HepG2 (cell line): Measurements from ENCODE around the gene IL11RA. TPM values are rescaled to one million over a fixed set of nuclear protein-coding genes. Genes with fewer than 3 reads are reported as not detected.

Experiments
- CBFB ChIP-seq: sonication (generic); formaldehyde crosslinking; IDR thresholded peaks from 2 replicates; pipeline ENCODE4 v1.4.0; 2020; ENCODE audit warnings: missing genetic modification reagents
- ELF1 ChIP-seq: sonication (generic); formaldehyde crosslinking; IDR thresholded peaks from 2 replicates; pipeline ENCODE4 v1.4.0; 2020; ENCODE audit warnings: missing genetic modification reagents
- KLF16 ChIP-seq, 2 experiments: sonication (generic) in 1 of 2; formaldehyde crosslinking in 1 of 2; IDR thresholded peaks; 2 replicates each; pipeline versions ENCODE4 v1.6.1 to v1.8.0; 2016 to 2023; ENCODE audit warnings: missing genetic modification reagents in 2 of 2, missing compliant biosample characterization in 1 of 2
- MEIS1 ChIP-seq: sonication (generic); formaldehyde crosslinking; IDR thresholded peaks from 2 replicates; pipeline ENCODE4 v1.9.0; 2021; ENCODE audit warnings: mild to moderate bottlenecking, missing genetic modification reagents, moderate library complexity, borderline replicate concordance
- NFKBIZ ChIP-seq: IDR thresholded peaks from 2 replicates; pipeline ENCODE4 v1.6.1; 2018; ENCODE audit warnings: missing genetic modification reagents, missing compliant biosample characterization
- RAD21 ChIP-seq: fragments of 450-650 bp; formaldehyde crosslinking; IDR thresholded peaks from 2 replicates; pipeline ENCODE4 v1.5.0; 2020; ENCODE audit warnings: mild to moderate bottlenecking
- SETDB1 ChIP-seq: sonication (generic); formaldehyde crosslinking; IDR thresholded peaks from 2 replicates; pipeline ENCODE4 v1.5.1; 2020; ENCODE audit warnings: missing genetic modification reagents, mild to moderate bottlenecking, borderline replicate concordance
- ZNF136 ChIP-seq: sonication (generic); formaldehyde crosslinking; IDR thresholded peaks from 2 replicates; pipeline ENCODE4 v1.8.1; 2022; ENCODE audit warnings: low read depth, mild to moderate bottlenecking, moderate library complexity, missing genetic modification reagents
- ZNF431 ChIP-seq: sonication (generic); formaldehyde crosslinking; IDR thresholded peaks from 2 replicates; pipeline ENCODE4 v1.9.0; 2022; ENCODE audit warnings: missing genetic modification reagents, low read depth, mild to moderate bottlenecking, borderline replicate concordance
- ZNF563 ChIP-seq: sonication (generic); formaldehyde crosslinking; IDR thresholded peaks from 2 replicates; pipeline ENCODE4 v1.8.0; 2022; ENCODE audit warnings: mild to moderate bottlenecking, moderate library complexity, missing genetic modification reagents
- ZNF747 ChIP-seq: sonication (generic); formaldehyde crosslinking; IDR thresholded peaks from 2 replicates; pipeline ENCODE4 v1.8.1; 2023; ENCODE audit warnings: missing genetic modification reagents, mild to moderate bottlenecking, borderline replicate concordance
- ZSCAN12 ChIP-seq: sonication (generic); formaldehyde crosslinking; IDR thresholded peaks from 2 replicates; pipeline ENCODE4 v1.9.0; 2021; ENCODE audit warnings: mild to moderate bottlenecking, missing genetic modification reagents
- polyA plus RNA-seq, 8 experiments: library from polyadenylated mRNA; depleted of rRNA in 3 of 8; stranded (reverse) in 7 of 8; unstranded in 1 of 8; fragments of >200 nt; fragmentation: Illumina TruSeq in 4 of 8; extraction: Trizol in 4 of 8; gene quantifications; 2 replicates each; pipeline versions ENCODE4 v1.2.1 to v1.2.3, GENCODE V29; 2011 to 2016; ENCODE audit warnings: low read depth in 4 of 8, missing spikeins in 1 of 8, mixed read lengths in 1 of 8; ENCODE audit not compliant: insufficient read depth in 1 of 8
- total RNA-seq, 5 experiments: library from RNA; depleted of rRNA; stranded (reverse); fragments of >200 nt; fragmentation: Illumina TruSeq; extraction: Trizol; gene quantifications; 2 replicates each; pipeline ENCODE4 v1.2.3, GENCODE V29; 2016; ENCODE audit warnings: low read depth in 1 of 5
- TF ChIP-seq, protein P1 (sequence below): sonication (generic); formaldehyde crosslinking; IDR thresholded peaks from 2 replicates; pipeline ENCODE4 v1.4.0; 2020; ENCODE audit warnings: mild to moderate bottlenecking, missing genetic modification reagents
- TF ChIP-seq, protein P2 (sequence below): sonication (generic); formaldehyde crosslinking; IDR thresholded peaks from 2 replicates; pipeline ENCODE4 v1.4.0; 2020; ENCODE audit warnings: low read depth, mild to moderate bottlenecking, missing genetic modification reagents
- TF ChIP-seq, protein P3 (sequence below): sonication (generic); formaldehyde crosslinking; IDR thresholded peaks from 2 replicates; pipeline ENCODE4 v1.8.0; 2022; ENCODE audit warnings: mild to moderate bottlenecking, missing genetic modification reagents, borderline replicate concordance
- TF ChIP-seq, protein P4 (sequence below): sonication (generic); formaldehyde crosslinking; IDR thresholded peaks from 2 replicates; pipeline ENCODE4 v1.8.0; 2023; ENCODE audit warnings: mild to moderate bottlenecking, missing genetic modification reagents
- TF ChIP-seq, protein P5 (sequence below): sonication (generic); formaldehyde crosslinking; IDR thresholded peaks from 2 replicates; pipeline ENCODE4 v1.4.0; 2020; ENCODE audit warnings: missing genetic modification reagents, borderline replicate concordance

The IL11RA gene
- total and polyA plus RNA-seq, 2 of the 13 experiments (the other 11 are each of a cell fraction or from before 2014, with no cell fraction given) = 2.0 to 4.2 TPM

DNA sequence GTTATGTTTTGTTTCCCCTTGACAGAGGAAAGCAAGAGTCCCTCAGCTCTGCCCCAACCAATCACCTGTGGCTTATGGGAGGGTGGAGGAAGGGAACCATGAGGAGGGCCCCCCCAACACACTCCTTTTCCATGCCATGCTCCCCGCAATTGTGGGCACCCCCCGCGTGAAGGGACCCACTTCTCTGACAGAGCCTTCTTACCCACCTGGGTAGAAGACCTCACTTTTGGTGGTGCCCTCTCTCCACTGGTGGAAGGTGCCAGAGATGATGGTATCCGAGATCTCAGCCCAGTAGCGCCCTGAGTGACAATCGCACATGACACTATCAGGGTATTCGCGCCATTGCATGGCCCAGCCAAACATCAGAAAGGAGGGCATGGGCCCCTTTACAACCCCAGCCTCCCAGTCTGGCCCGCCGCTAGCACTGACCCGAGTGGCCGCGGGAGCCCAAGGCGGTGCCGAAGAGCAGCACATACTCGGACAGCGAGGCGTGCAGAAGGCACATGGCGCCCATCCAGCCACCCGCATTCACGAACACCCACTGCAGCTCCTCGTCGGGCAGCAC lies 15.1 kb upstream of the IL11RA start (continued):
- TF ChIP-seq, protein P1, sequence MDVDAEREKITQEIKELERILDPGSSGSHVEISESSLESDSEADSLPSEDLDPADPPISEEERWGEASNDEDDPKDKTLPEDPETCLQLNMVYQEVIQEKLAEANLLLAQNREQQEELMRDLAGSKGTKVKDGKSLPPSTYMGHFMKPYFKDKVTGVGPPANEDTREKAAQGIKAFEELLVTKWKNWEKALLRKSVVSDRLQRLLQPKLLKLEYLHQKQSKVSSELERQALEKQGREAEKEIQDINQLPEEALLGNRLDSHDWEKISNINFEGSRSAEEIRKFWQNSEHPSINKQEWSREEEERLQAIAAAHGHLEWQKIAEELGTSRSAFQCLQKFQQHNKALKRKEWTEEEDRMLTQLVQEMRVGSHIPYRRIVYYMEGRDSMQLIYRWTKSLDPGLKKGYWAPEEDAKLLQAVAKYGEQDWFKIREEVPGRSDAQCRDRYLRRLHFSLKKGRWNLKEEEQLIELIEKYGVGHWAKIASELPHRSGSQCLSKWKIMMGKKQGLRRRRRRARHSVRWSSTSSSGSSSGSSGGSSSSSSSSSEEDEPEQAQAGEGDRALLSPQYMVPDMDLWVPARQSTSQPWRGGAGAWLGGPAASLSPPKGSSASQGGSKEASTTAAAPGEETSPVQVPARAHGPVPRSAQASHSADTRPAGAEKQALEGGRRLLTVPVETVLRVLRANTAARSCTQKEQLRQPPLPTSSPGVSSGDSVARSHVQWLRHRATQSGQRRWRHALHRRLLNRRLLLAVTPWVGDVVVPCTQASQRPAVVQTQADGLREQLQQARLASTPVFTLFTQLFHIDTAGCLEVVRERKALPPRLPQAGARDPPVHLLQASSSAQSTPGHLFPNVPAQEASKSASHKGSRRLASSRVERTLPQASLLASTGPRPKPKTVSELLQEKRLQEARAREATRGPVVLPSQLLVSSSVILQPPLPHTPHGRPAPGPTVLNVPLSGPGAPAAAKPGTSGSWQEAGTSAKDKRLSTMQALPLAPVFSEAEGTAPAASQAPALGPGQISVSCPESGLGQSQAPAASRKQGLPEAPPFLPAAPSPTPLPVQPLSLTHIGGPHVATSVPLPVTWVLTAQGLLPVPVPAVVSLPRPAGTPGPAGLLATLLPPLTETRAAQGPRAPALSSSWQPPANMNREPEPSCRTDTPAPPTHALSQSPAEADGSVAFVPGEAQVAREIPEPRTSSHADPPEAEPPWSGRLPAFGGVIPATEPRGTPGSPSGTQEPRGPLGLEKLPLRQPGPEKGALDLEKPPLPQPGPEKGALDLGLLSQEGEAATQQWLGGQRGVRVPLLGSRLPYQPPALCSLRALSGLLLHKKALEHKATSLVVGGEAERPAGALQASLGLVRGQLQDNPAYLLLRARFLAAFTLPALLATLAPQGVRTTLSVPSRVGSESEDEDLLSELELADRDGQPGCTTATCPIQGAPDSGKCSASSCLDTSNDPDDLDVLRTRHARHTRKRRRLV (CRISPR knock-in tag) = 0 out of 2 replicates have a peak, but pooled peaks have one; percentile 32
- TF ChIP-seq CBFB (CRISPR knock-in tag) = no peak
- no peak for TF ChIP-seq ELF1 (CRISPR knock-in tag)
- no peak for TF ChIP-seq ZNF136
- TF ChIP-seq, protein P2, sequence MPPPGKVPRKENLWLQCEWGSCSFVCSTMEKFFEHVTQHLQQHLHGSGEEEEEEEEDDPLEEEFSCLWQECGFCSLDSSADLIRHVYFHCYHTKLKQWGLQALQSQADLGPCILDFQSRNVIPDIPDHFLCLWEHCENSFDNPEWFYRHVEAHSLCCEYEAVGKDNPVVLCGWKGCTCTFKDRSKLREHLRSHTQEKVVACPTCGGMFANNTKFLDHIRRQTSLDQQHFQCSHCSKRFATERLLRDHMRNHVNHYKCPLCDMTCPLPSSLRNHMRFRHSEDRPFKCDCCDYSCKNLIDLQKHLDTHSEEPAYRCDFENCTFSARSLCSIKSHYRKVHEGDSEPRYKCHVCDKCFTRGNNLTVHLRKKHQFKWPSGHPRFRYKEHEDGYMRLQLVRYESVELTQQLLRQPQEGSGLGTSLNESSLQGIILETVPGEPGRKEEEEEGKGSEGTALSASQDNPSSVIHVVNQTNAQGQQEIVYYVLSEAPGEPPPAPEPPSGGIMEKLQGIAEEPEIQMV (CRISPR knock-in tag) = peak; percentile 48; the same call in 1 of the 2 replicates
- TF ChIP-seq, protein P3, sequence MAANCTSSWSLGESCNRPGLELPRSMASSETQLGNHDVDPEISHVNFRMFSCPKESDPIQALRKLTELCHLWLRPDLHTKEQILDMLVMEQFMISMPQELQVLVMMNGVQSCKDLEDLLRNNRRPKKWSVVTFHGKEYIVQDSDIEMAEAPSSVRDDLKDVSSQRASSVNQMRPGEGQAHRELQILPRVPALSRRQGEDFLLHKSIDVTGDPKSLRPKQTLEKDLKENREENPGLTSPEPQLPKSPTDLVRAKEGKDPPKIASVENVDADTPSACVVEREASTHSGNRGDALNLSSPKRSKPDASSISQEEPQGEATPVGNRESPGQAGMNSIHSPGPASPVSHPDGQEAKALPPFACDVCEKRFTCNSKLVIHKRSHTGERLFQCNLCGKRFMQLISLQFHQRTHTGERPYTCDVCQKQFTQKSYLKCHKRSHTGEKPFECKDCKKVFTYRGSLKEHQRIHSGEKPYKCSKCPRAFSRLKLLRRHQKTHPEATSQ (CRISPR knock-in tag) = no peak
- TF ChIP-seq, protein P4, sequence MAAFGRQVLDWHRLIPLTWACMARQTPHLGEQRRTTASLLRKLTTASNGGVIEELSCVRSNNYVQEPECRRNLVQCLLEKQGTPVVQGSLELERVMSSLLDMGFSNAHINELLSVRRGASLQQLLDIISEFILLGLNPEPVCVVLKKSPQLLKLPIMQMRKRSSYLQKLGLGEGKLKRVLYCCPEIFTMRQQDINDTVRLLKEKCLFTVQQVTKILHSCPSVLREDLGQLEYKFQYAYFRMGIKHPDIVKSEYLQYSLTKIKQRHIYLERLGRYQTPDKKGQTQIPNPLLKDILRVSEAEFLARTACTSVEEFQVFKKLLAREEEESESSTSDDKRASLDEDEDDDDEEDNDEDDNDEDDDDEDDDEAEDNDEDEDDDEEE (CRISPR knock-in tag) = peak; percentile 93; the same call in 1 of the 2 replicates
- peak; percentile 92; the same call in 1 of the 2 replicates for TF ChIP-seq ZNF563
- TF ChIP-seq RAD21 (CRISPR knock-in tag) = no peak
- TF ChIP-seq KLF16 (CRISPR knock-in tag; IDR thresholded peaks at IDR 0.05) = no peak
- TF ChIP-seq ZNF747 = no peak
- TF ChIP-seq NFKBIZ (CRISPR knock-in tag) = no peak
- TF ChIP-seq SETDB1 = no peak
- no peak for TF ChIP-seq ZNF431 (CRISPR knock-in tag)
- 0 out of 2 replicates have a peak, but pooled peaks have one; percentile 1 for TF ChIP-seq ZSCAN12
- TF ChIP-seq, protein P5, sequence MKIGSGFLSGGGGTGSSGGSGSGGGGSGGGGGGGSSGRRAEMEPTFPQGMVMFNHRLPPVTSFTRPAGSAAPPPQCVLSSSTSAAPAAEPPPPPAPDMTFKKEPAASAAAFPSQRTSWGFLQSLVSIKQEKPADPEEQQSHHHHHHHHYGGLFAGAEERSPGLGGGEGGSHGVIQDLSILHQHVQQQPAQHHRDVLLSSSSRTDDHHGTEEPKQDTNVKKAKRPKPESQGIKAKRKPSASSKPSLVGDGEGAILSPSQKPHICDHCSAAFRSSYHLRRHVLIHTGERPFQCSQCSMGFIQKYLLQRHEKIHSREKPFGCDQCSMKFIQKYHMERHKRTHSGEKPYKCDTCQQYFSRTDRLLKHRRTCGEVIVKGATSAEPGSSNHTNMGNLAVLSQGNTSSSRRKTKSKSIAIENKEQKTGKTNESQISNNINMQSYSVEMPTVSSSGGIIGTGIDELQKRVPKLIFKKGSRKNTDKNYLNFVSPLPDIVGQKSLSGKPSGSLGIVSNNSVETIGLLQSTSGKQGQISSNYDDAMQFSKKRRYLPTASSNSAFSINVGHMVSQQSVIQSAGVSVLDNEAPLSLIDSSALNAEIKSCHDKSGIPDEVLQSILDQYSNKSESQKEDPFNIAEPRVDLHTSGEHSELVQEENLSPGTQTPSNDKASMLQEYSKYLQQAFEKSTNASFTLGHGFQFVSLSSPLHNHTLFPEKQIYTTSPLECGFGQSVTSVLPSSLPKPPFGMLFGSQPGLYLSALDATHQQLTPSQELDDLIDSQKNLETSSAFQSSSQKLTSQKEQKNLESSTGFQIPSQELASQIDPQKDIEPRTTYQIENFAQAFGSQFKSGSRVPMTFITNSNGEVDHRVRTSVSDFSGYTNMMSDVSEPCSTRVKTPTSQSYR (CRISPR knock-in tag) = 0 out of 2 replicates have a peak, but pooled peaks have one; percentile 6
- no peak; the same call in 1 of the 2 replicates for TF ChIP-seq MEIS1 (CRISPR knock-in tag)
